GM23338 (cell line): ENCODE results near the gene PIK3C2G. TPM values are rescaled to one million over a fixed set of nuclear protein-coding genes. Genes with fewer than 3 reads are reported as not detected.

Experiments used
- ATAC-seq: fragments of 200-7000 bp; cut with Tn5 transposase; 3 replicates; pipeline ENCODE4 v1.9.1; 2020
- DNase-seq: peaks from one replicate; pipeline ENCODE4 v3.0.0-alpha.2; 2015; ENCODE audit warnings: low spot score
- H2AFZ ChIP-seq: fragments of 200-600 bp; sonication (generic); 2 replicates; pipeline ENCODE4 v1.8.0; 2016; ENCODE audit warnings: antibody characterized with exemption, mild to moderate bottlenecking, moderate library complexity
- H3F3A ChIP-seq: fragments of 200-600 bp; sonication (generic); replicated peaks from 2 replicates; pipeline ENCODE4 v1.8.0; 2017; ENCODE audit warnings: antibody characterized with exemption, mixed run types, low read depth
- H3K27ac ChIP-seq: fragments of 200-600 bp; sonication (generic); 2 replicates; pipeline ENCODE4 v1.6.1; 2016; ENCODE audit warnings: low read depth
- H3K27me3 ChIP-seq: fragments of 200-600 bp; sonication (generic); 2 replicates; pipeline ENCODE4 v1.8.0; 2016; ENCODE audit warnings: mild to moderate bottlenecking, mixed run types, moderate library complexity; ENCODE audit not compliant: insufficient read depth
- H3K36me3 ChIP-seq: fragments of 200-600 bp; sonication (generic); 2 replicates; pipeline ENCODE4 v1.8.0; 2016; ENCODE audit warnings: mild to moderate bottlenecking; ENCODE audit not compliant: insufficient read depth
- H3K4me1 ChIP-seq: fragments of 200-600 bp; sonication (generic); 2 replicates; pipeline ENCODE4 v1.8.0; 2016; ENCODE audit warnings: mild to moderate bottlenecking, moderate library complexity; ENCODE audit not compliant: insufficient read depth
- H3K4me2 ChIP-seq: fragments of 200-600 bp; sonication (generic); 2 replicates; pipeline ENCODE4 v1.7.1; 2017; ENCODE audit warnings: mixed run types
- H3K4me3 ChIP-seq: fragments of 200-600 bp; sonication (generic); 2 replicates; pipeline ENCODE4 v1.6.1; 2016; ENCODE audit warnings: mixed run types
- H3K79me2 ChIP-seq: fragments of 200-600 bp; sonication (generic); replicated peaks from 2 replicates; pipeline ENCODE4 v1.8.0; 2017; ENCODE audit warnings: mild to moderate bottlenecking; ENCODE audit not compliant: insufficient read depth
- H3K9me2 ChIP-seq: fragments of 200-600 bp; sonication (generic); 2 replicates; pipeline ENCODE4 v1.8.0; 2017; ENCODE audit not compliant: insufficient read depth
- H4K20me1 ChIP-seq: fragments of 200-600 bp; sonication (generic); replicated peaks from 2 replicates; pipeline ENCODE4 v1.8.0; 2017; ENCODE audit warnings: mild to moderate bottlenecking; ENCODE audit not compliant: insufficient read depth
- H3K27ac Mint-ChIP-seq: 2 replicates; pipeline ENCODE4 v1.8.0; 2020; ENCODE audit warnings: inconsistent platforms, mild to moderate bottlenecking, moderate library complexity, mixed read lengths
- H3K27me3 Mint-ChIP-seq: 3 replicates; pipeline ENCODE4 v1.8.0; 2022; ENCODE audit warnings: low read depth, mild to moderate bottlenecking, moderate library complexity, mixed read lengths, inconsistent platforms; ENCODE audit not compliant: insufficient read depth, poor library complexity
- H3K36me3 Mint-ChIP-seq: 3 replicates; pipeline ENCODE4 v1.8.0; 2021; ENCODE audit warnings: low read depth, mild to moderate bottlenecking, inconsistent platforms, moderate library complexity, mixed read lengths
- H3K4me1 Mint-ChIP-seq: 3 replicates; pipeline ENCODE4 v1.8.0; 2020; ENCODE audit warnings: mild to moderate bottlenecking, inconsistent platforms, mixed read lengths
- H3K4me3 Mint-ChIP-seq: 3 replicates; pipeline ENCODE4 v1.8.0; 2021; ENCODE audit warnings: moderate library complexity, mild to moderate bottlenecking, inconsistent platforms, mixed read lengths
- H3K9me3 Mint-ChIP-seq: 3 replicates; pipeline ENCODE4 v1.8.0; 2020; ENCODE audit warnings: moderate library complexity, mild to moderate bottlenecking, inconsistent platforms, mixed read lengths
- CREB1 ChIP-seq: fragments of 250-450 bp; sonication (Bioruptor Pico); IDR thresholded peaks from 2 replicates; pipeline ENCODE4 v1.5.0; 2020; ENCODE audit warnings: low read depth, mild to moderate bottlenecking, moderate library complexity
- ETS1 ChIP-seq: IDR thresholded peaks from 2 replicates; pipeline ENCODE4 v1.6.1; 2016; ENCODE audit warnings: antibody characterized with exemption
- EZH2 ChIP-seq: fragments of 200-600 bp; sonication (generic); IDR thresholded peaks from one replicate; pipeline ENCODE4 v1.8.0; 2017; ENCODE audit warnings: antibody characterized with exemption, mild to moderate bottlenecking, low read depth; ENCODE audit not compliant: unreplicated experiment
- EZH2phosphoT487 ChIP-seq: fragments of 200-600 bp; sonication (generic); IDR thresholded peaks from one replicate; pipeline ENCODE4 v1.8.1; 2018; ENCODE audit warnings: antibody characterized with exemption; ENCODE audit not compliant: unreplicated experiment
- JUNB ChIP-seq: IDR thresholded peaks from one replicate; pipeline ENCODE4 v1.6.1; 2016; ENCODE audit warnings: antibody characterized with exemption; ENCODE audit not compliant: unreplicated experiment
- NANOG ChIP-seq: IDR thresholded peaks from 2 replicates; pipeline ENCODE4 v1.6.1; 2016; ENCODE audit warnings: antibody characterized with exemption, borderline replicate concordance
- POLR2AphosphoS5 ChIP-seq: IDR thresholded peaks from 2 replicates; pipeline ENCODE4 v1.6.1; 2016; ENCODE audit warnings: antibody characterized with exemption, low read depth
- REST ChIP-seq: IDR thresholded peaks from one replicate; pipeline ENCODE4 v1.6.1; 2018; ENCODE audit warnings: antibody characterized with exemption; ENCODE audit not compliant: unreplicated experiment
- STAT1 ChIP-seq: IDR thresholded peaks from one replicate; pipeline ENCODE4 v1.6.1; 2016; ENCODE audit warnings: antibody characterized with exemption; ENCODE audit not compliant: unreplicated experiment
- ZNF114 ChIP-seq: fragments of 250-450 bp; sonication (Bioruptor Pico); IDR thresholded peaks from 2 replicates; pipeline ENCODE4 v1.5.0; 2020; ENCODE audit warnings: mild to moderate bottlenecking, moderate library complexity
- ZNF331 ChIP-seq: fragments of 250-450 bp; sonication (Bioruptor Pico); IDR thresholded peaks from 2 replicates; pipeline ENCODE4 v1.5.0; 2020; ENCODE audit warnings: low read depth, mild to moderate bottlenecking, moderate library complexity
- ZNF462 ChIP-seq: fragments of 250-450 bp; sonication (Bioruptor Pico); IDR thresholded peaks from 2 replicates; pipeline ENCODE4 v1.5.0; 2020; ENCODE audit warnings: mild to moderate bottlenecking, moderate library complexity
- polyA plus RNA-seq: library from polyadenylated mRNA; unstranded; fragments of >200 nt; fragmentation: Nextera tagmentation; extraction: Ambion mirVana; gene quantifications from 2 replicates; pipeline ENCODE4 v1.2.1, GENCODE V29; 2016
- total RNA-seq: library from RNA; depleted of rRNA; stranded (reverse); fragments of >200 nt; shearing (Covaris generic); gene quantifications from 2 replicates; pipeline ENCODE4 v1.2.3, GENCODE V29; 2014
- TF ChIP-seq, protein P1 (sequence below), 2 experiments: fragments of 200-600 bp in 1 of 2; sonication (generic) in 1 of 2; conservative IDR thresholded peaks; 2 replicates each; pipeline versions ENCODE4 v1.5.1 to v1.6.1; 2016 to 2017; ENCODE audit warnings: antibody characterized with exemption in 2 of 2, low read depth in 2 of 2, mild to moderate bottlenecking in 2 of 2, moderate library complexity in 1 of 2

Gene PIK3C2G
- total and polyA plus RNA-seq, 2 experiments from 2014 or later: not detected

GRCh38 chr12:18676141-18676540 is 414.8 kb downstream of the PIK3C2G start:
- Histone ChIP-seq H3K27me3 (no peaks in the 10 kb centered on the region), H2AFZ (no peak overlapping the region), H3F3A (no peaks in the 10 kb centered on the region), H3K79me2 (no peaks in the 10 kb centered on the region), H3K27ac (no peak overlapping the region), H3K4me3 (no peak overlapping the region), H3K36me3 (no peaks in the 10 kb centered on the region), H4K20me1 (no peaks in the 10 kb centered on the region), H3K4me2 (no peak overlapping the region), H3K4me1 (no peaks in the 10 kb centered on the region), H3K9me2 (peaks cover 2% of the 10 kb centered on the region)
- ATAC-seq (no peak), DNase-seq (no peak)
- Mint-ChIP-seq H3K4me1 (no peaks in the 10 kb centered on the region), H3K9me3 (no peaks in the 10 kb centered on the region), H3K36me3 (no peaks in the 10 kb centered on the region), H3K4me3 (no peak overlapping the region), H3K27me3 (no peaks in the 10 kb centered on the region), H3K27ac (no peak overlapping the region)
- TF ChIP-seq ETS1 (no peak), REST (no peak), EZH2 (no peak), JUNB (no peak), CREB1 (CRISPR knock-in tag) (no peak), ZNF114 (CRISPR knock-in tag) (no peak), ZNF462 (CRISPR knock-in tag) (no peak), STAT1 (no peak), ZNF331 (CRISPR knock-in tag) (no peak), NANOG (no peak), POLR2AphosphoS5 (no peak), EZH2phosphoT487 (no peak)
- TF ChIP-seq, protein P1, sequence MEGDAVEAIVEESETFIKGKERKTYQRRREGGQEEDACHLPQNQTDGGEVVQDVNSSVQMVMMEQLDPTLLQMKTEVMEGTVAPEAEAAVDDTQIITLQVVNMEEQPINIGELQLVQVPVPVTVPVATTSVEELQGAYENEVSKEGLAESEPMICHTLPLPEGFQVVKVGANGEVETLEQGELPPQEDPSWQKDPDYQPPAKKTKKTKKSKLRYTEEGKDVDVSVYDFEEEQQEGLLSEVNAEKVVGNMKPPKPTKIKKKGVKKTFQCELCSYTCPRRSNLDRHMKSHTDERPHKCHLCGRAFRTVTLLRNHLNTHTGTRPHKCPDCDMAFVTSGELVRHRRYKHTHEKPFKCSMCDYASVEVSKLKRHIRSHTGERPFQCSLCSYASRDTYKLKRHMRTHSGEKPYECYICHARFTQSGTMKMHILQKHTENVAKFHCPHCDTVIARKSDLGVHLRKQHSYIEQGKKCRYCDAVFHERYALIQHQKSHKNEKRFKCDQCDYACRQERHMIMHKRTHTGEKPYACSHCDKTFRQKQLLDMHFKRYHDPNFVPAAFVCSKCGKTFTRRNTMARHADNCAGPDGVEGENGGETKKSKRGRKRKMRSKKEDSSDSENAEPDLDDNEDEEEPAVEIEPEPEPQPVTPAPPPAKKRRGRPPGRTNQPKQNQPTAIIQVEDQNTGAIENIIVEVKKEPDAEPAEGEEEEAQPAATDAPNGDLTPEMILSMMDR (conservative IDR thresholded peaks at IDR 0.05; ENCODE audit: low read depth in 2 of 2): no peak
